GM18858 (cell line): Measurements from ENCODE around the gene CAV2.

Experiments used
- ATAC-seq: cut with Tn5 transposase; IDR thresholded peaks from one replicate; pipeline ENCODE4 v1.9.1; 2021; ENCODE audit not compliant: unreplicated experiment

Gene CAV2

GRCh38 chr7:116522247-116522646 is 22.7 kb downstream of the CAV2 start:
- ATAC-seq: no peak

DNA sequence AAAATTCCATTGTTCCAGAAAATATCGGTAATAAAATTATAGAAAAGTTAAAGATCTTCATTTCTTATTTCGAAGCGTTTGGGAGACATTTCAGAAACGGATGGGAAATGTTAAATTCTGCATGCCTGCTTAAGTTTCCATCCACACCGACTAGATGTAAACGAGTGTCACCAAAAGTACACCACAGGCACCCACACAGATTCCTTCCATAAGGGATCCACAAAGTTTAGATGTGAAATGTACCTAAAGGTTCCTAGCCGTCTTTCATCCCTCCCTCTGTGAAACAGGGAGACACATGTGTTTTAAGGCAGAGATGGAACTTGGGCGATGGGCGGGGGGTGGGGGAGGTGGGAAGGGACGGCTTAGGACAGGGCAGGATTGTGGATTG is 24.7 kb downstream of the CAV2 start:
- no peak for ATAC-seq

DNA sequence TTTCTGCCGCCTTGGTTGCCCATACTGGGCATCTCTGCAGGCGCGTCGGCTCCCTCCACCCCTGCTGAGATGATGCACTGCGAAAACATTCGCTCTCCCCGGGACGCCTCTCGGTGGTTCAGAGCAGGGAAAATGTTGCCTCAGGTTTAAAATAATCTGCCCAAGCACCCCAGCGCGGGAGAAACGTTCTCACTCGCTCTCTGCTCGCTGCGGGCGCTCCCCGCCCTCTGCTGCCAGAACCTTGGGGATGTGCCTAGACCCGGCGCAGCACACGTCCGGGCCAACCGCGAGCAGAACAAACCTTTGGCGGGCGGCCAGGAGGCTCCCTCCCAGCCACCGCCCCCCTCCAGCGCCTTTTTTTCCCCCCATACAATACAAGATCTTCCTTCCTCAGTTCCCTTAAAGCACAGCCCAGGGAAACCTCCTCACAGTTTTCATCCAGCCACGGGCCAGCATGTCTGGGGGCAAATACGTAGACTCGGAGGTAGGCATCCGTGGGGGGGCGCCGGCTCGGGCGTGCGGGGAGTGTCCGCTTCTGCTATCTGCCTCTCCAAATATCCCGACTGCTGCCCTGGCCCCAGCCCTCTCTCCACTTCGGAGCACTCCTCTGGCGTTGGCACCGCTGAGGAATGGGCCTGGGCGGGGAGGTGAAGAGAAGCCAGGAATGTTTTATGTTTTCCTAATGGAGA is 25.2 kb downstream of the CAV2 start, which contains the start of gene CAV1:
CAV1 (plus strand) TSS at position 428 of the 689 bp plus-strand sequence; CDS start at position 455, 27 bp downstream.
- no peak for ATAC-seq

DNA sequence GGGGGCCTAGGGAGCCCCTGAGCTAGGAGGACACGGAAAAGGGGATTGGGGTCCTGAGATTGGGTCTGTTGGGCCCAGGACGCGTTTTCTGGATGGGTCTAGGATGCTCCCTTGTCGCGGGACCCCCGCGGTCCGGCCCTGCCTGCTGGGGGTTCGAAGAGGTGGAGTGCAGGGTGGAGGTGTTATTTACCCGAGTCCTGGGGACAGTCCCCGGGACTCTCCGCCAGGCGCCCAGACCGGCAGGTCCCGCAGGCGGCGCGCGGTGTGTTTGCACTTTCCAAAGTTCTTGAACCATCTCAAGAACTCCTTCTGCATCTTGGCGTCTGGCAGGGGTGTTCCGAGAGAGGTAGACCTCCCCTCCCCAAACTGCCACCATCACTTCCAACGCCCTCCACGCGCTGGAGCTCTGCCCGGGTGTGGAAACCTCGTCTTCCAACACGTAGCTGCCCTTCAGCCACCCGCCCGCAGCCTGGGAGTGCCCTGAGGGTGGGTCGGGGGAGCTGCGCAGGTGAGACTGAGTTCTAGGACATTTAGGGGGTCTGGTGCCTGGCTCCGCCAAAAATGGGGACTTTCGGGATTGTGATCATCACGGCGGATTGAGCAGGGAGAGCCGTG is 25.9 kb downstream of the CAV2 start:
- no peak for ATAC-seq

GRCh38 chr7:116525913-116526861 is 26.6 kb downstream of the CAV2 start:
- ATAC-seq: peak; percentile 88

- ATAC-seq: no peak
Observed at GRCh38 chr7:116526897-116527296, 27.4 kb downstream of the CAV2 start.

GRCh38 chr7:116527521-116527920 is 28.0 kb downstream of the CAV2 start:
- no peak for ATAC-seq

DNA sequence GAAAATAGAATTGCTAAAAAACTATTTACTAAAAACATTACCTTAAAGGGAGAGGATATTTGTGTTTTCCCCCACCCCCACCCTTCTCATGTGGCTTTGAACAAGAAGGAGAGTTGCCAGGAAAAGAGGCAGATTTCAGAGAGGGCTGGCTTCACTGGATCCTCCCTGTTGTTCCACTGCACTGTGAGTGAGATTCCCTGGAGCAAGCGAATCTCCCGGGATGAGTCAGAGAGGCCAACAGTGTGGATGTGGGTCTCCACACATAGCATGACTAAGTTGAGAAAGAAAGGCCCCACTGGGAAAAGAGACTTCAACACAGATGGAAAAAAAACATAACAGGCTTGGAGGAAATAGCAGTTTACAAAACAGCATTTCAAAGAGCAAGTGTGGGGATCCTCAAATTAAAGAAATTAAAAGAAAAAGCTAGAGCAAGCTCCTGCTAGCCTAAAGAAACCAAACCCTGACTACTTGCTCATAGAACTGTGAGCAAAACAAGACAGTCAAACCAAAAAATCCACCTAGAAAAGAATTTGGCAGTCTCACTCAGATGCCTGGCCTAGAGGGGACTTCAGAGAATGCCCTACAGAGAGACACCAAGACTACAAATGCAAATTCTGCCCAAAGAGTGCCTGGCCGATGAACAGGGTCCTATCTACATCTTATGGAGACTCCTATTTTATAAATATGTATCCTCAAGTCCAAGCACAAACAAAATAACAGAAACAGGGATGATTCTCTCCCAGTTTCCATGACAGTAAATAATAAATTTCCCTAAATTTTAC is 28.7 kb downstream of the CAV2 start:
- no peak for ATAC-seq

- ATAC-seq: no peak
Observed at GRCh38 chr7:116529250-116529649, 29.7 kb downstream of the CAV2 start.

DNA sequence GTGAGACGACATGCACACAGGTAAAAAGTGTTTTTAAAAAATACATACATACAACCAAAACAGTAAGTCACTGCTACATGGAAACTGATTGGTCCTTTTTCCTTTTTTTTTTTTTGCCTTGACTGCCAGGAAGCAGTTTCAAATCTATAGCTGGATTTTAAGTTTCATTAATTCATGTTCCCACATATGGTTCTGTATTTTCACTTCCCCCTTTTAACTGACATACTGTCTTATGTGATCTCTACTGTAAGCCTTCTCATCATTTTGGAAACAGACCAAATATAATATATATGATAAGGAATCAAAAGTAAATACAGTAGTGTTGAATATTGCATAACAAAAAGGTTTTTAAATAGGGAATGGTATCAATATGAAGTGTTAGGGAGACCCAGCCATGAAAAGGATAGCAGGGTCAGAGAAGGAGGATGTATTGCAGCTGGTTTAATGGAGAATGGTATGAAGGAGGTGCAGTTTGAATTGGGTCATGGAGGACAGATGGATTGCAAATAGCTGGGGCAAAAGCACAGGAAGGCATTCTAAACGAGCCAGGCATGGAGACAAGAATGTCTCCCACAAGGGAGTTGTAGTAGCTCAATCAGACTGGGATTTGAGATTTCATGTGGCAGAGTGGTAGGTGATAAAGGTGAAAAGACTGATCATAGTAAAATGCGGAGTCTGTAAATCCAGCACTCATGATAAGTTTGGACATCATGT is 30.7 kb downstream of the CAV2 start:
- ATAC-seq: no peak

DNA sequence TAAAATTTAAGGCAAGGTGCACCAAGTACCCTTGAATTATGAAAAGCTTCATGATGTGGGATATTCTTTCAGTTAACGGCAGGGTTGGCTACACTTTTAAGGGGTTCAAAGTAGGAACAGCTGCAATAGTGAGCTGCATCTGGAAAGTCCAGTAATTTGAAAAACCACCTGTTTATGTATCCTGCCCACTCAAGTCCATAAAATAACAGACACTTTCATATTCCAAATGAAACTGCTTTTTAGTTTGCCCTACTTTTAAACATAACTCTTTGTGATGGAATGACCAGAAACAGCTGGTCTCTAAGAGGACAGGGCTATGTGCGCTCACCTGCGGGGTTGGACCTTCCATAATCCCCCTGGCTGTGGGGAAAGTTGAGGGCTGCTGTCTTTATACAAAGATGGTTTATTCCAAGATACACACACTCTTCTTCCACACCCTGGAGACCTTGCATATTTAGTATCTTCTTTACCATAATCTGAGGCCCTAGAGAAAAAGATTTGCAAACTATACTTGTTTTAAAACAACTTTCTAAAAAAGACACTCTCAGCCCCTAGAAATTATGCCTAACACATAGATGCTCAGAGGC is 32.7 kb downstream of the CAV2 start:
- ATAC-seq: no peak

GRCh38 chr7:116534790-116535189 is 35.3 kb downstream of the CAV2 start:
- no peak for ATAC-seq

GRCh38 chr7:116535416-116535815 is 35.9 kb downstream of the CAV2 start:
- no peak for ATAC-seq

DNA sequence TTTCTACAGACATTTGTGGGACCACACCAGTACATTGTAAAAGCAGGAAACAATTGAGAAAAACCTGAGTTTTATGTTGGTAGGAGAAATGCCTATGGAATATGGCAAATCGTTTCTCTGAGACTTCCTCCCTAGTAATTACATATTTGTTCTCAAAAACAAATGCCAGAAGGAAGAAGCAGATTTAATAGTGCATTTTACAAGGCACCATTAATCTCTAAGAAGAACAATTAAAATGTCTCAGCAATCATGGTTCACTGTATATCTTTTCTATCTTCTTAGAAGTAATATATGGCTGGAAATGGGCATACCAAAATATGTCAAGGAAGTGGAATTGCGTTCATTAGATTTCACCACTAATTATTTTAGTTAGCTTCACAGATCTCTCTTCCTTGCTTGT is 38.6 kb downstream of the CAV2 start:
- no peak for ATAC-seq

DNA sequence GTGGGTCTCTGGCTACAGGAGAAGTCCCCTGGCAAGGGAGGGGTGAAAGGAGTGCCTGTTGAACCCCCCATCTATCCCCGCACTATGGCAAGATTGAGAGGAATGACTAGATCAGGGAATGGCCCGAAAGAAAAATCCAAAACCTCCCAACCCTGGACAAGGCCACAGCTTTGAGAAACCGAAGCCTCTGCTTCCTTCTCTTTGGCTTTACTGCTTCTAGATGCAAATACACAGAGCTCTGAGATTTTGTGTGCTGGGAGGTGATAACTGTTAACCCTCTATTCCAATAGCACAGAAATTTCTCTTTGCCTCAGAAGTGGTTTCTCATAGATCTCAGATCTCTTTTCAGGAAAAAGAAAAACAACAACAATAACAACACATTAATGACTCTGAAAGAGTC is 40.3 kb downstream of the CAV2 start:
- ATAC-seq: no peak

DNA sequence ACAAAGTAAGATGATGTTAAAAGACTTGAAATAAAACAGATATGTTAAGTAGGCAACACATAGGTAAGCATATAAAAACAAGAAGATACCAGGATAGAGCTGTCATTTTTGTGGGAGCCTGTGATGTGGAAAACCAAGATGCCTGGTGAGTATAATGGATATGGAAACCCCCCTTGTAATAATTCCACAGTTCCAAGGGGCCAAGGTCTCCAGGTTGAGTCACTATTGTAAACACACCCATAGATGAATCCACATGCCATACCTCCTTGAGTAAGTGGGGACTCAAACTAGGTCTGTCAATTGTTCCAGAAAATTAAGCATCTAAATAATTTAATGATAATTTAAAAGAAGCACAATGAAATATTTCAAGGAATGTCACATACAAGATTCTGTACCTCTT is 41.2 kb downstream of the CAV2 start:
- no peak for ATAC-seq

- no peak for ATAC-seq
Observed at GRCh38 chr7:116541951-116542350, 42.4 kb downstream of the CAV2 start.

DNA sequence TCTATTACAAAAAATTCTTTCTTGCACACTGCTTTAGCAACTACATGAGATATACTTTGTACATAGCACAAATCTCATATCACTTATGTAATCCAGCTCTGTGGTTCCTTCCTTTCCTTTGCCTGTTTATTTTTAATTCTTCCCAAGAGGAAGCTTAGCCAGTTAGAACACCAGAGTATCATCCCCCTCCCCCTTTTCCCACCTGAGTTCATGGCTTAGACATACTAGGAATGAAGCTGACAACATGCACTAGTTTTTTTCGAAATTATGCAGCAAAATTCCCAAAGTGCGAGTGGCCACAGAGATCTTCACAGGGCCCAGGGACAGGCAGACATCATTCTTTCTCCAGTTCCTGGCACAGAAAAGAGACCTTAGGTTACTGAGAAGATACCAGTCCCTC is 43.1 kb downstream of the CAV2 start:
- ATAC-seq: no peak

DNA sequence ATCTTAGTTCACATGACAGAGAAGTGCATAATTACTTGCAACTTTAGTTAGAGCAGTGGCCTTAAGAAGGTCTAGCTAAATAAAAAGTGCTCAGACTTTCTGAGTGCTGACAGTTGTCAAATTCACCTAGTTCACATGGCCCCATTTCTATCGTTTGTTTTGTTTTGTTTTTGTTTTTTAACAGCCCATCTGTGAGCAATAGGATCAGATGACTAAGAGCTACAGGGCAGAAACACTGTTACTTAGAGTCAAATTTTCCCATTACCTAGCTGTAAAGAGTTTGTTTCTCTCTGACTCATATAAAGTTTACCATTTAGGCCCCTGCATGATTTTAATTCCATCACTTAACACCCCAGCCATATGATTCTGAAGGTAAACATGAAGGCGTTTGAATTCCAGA is 44.1 kb downstream of the CAV2 start:
- no peak for ATAC-seq

GRCh38 chr7:116544487-116544886 is 44.9 kb downstream of the CAV2 start:
- ATAC-seq: no peak
